ENCODE data around the gene PML.

PML gene

GRCh38 chr15:74011610-74012009 is 17.1 kb downstream of the PML start:
- DNase-seq: no peak

GRCh38 chr15:74013374-74013894 is 18.9 kb downstream of the PML start:
- DNase-seq: no peak

GRCh38 chr15:74019734-74020133 is 25.2 kb downstream of the PML start:
- DNase-seq: no peak

- DNase-seq: no peak
Observed at GRCh38 chr15:74022706-74023470, 28.4 kb downstream of the PML start.

GRCh38 chr15:74024687-74025086 is 30.2 kb downstream of the PML start:
- DNase-seq: no peak

- DNase-seq: no peak
Observed at GRCh38 chr15:74025436-74025835, 30.9 kb downstream of the PML start.

GRCh38 chr15:74027688-74028087 is 33.2 kb downstream of the PML start:
- DNase-seq: peak; percentile 61

GRCh38 chr15:74028646-74029045 is 34.1 kb downstream of the PML start:
- DNase-seq: no peak

- no peak for DNase-seq
Observed at GRCh38 chr15:74032046-74032445, 37.5 kb downstream of the PML start.

GRCh38 chr15:74032606-74033561 is 38.4 kb downstream of the PML start:
- no peak for DNase-seq

GRCh38 chr15:74034206-74034755 is 39.8 kb downstream of the PML start:
- no peak for DNase-seq

GRCh38 chr15:74035121-74036017 is 40.9 kb downstream of the PML start:
- DNase-seq: no peak

- DNase-seq: no peak
Observed at GRCh38 chr15:74036271-74037170, 42.0 kb downstream of the PML start.

GRCh38 chr15:74037171-74038117 is 42.9 kb downstream of the PML start:
- DNase-seq: no peak

- DNase-seq: peak; percentile 24
Observed at GRCh38 chr15:74038707-74039655, 44.5 kb downstream of the PML start.

- no peak for DNase-seq
Observed at GRCh38 chr15:74039656-74040010, 45.1 kb downstream of the PML start.

- no peak for DNase-seq
Observed at GRCh38 chr15:74040109-74040850, 45.8 kb downstream of the PML start.

GRCh38 chr15:74041311-74041756 is 46.8 kb downstream of the PML start:
- DNase-seq: no peak

Measured in DMS79 (cell line).